Uterus (tissue), 4 donors: ENCODE results near the gene FILIP1L. TPM values are rescaled to one million over a fixed set of nuclear protein-coding genes. Genes with fewer than 3 reads are reported as not detected.

Experiments used
- DNase-seq, 2 donors: peaks; one replicate each; pipeline ENCODE4 v3.0.0-alpha.2; 2019 to 2020
- H3K27ac ChIP-seq, 2 donors: fragments of 200-600 bp; sonication (generic); 1 replicate in 1 of 2; 2 replicates in 1 of 2; pipeline ENCODE4 v1.5.1; 2016 to 2018
- H3K27me3 ChIP-seq, 2 donors: fragments of 200-600 bp; sonication (generic); one replicate each; pipeline ENCODE4 v1.5.1; 2018 to 2019; ENCODE audit warnings: control low read depth in 1 of 2
- H3K36me3 ChIP-seq, 2 donors: fragments of 200-600 bp; sonication (generic); one replicate each; pipeline ENCODE4 v1.5.1; 2019; ENCODE audit warnings: control low read depth in 1 of 2
- H3K4me1 ChIP-seq, 2 donors: fragments of 200-600 bp; sonication (generic); one replicate each; pipeline ENCODE4 v1.5.1; 2018 to 2019; ENCODE audit warnings: control low read depth in 1 of 2
- H3K4me3 ChIP-seq, 2 donors: fragments of 200-600 bp; sonication (generic); 1 replicate in 1 of 2; 2 replicates in 1 of 2; pipeline ENCODE4 v1.5.1; 2018 to 2019; ENCODE audit warnings: mild to moderate bottlenecking in 1 of 2
- H3K9me3 ChIP-seq, 2 donors: fragments of 200-600 bp; sonication (generic); one replicate each; pipeline ENCODE4 v1.5.1; 2019; ENCODE audit warnings: control low read depth in 1 of 2
- CTCF ChIP-seq, 4 experiments: fragments of 200-600 bp in 2 of 4; fragments of 450-650 bp in 2 of 4; sonication (generic) in 2 of 4; IDR thresholded peaks; one replicate each; pipeline ENCODE4 v1.5.1; 2016 to 2019; ENCODE audit warnings: antibody characterized with exemption in 4 of 4, mild to moderate bottlenecking in 2 of 4, moderate library complexity in 1 of 4
- POLR2A ChIP-seq, 2 donors: fragments of 450-650 bp; IDR thresholded peaks; one replicate each; pipeline ENCODE4 v1.6.1; 2016; ENCODE audit warnings: antibody characterized with exemption in 2 of 2, mild to moderate bottlenecking in 1 of 2, moderate library complexity in 1 of 2
- intact Hi-C: fragments of 100-400 bp; cut with DNase I; formaldehyde crosslinking; loops from one replicate; pipeline ENCODE4 v1.15.1; 2023; ENCODE audit warnings: low total_unique reads
- total RNA-seq, 4 donors: library from RNA; depleted of rRNA in 3 of 4; stranded (reverse); fragments of >200 nt in 3 of 4; gene quantifications; one replicate each; pipeline versions ENCODE4 v1.1.0 to v1.2.4, GENCODE V29; 2014 to 2023
- donor health status: DM: yes; HTN: yes; CAD: no.

FILIP1L gene
- total RNA-seq, 4 donors from 2014 or later, result 48.5 to 99.1 (median 66.3) TPM

GRCh38 chr3:99883693-99884092 lies 230.6 kb downstream of the FILIP1L start:
- TF ChIP-seq POLR2A (IDR thresholded peaks at IDR 0.05) (no peak), CTCF (IDR thresholded peaks at IDR 0.05) (no peak)
- Histone ChIP-seq H3K4me1 (no peaks in the 10 kb centered on the region), H3K9me3 (no peaks in the 10 kb centered on the region), H3K4me3 (no peak overlapping the region), H3K36me3 (no peaks in the 10 kb centered on the region), H3K27ac (no peak overlapping the region), H3K27me3 (no peaks in the 10 kb centered on the region)
- intact Hi-C loops, result no loop called here
- DNase-seq, result no peak

GRCh38 chr3:99883138-99883461 lies 231.2 kb downstream of the FILIP1L start:
- Histone ChIP-seq H3K36me3 (no peaks in the 10 kb centered on the region), H3K4me3 (no peak overlapping the region), H3K27me3 (no peaks in the 10 kb centered on the region), H3K9me3 (no peaks in the 10 kb centered on the region), H3K4me1 (no peaks in the 10 kb centered on the region), H3K27ac (no peak overlapping the region)
- TF ChIP-seq POLR2A (IDR thresholded peaks at IDR 0.05), result no peak
- no peak for TF ChIP-seq CTCF (IDR thresholded peaks at IDR 0.05)
- DNase-seq, result no peak
- intact Hi-C loops, result no loop called here

- TF ChIP-seq CTCF (IDR thresholded peaks at IDR 0.05), result no peak
- TF ChIP-seq POLR2A (IDR thresholded peaks at IDR 0.05), result no peak
- H3K36me3 ChIP-seq, result no peaks in the 10 kb centered on the region
- no peaks in the 10 kb centered on the region for H3K27me3 ChIP-seq
- no peaks in the 10 kb centered on the region for H3K9me3 ChIP-seq
- H3K4me1 ChIP-seq, result no peaks in the 10 kb centered on the region
- DNase-seq, result no peak
- H3K27ac ChIP-seq, result peak overlapping the region; percentile 67 to 72
- no peak overlapping the region for H3K4me3 ChIP-seq
- intact Hi-C loops, result no loop called here
Measured at GRCh38 chr3:99882436-99883137, 231.7 kb downstream of the FILIP1L start.

- H3K36me3 ChIP-seq, result no peaks in the 10 kb centered on the region
- no peaks in the 10 kb centered on the region for H3K27me3 ChIP-seq
- H3K27ac ChIP-seq, result peak overlapping the region; percentile 67 to 72
- TF ChIP-seq CTCF (IDR thresholded peaks at IDR 0.05) (no peak), POLR2A (IDR thresholded peaks at IDR 0.05) (no peak)
- H3K4me1 ChIP-seq, result no peaks in the 10 kb centered on the region
- H3K4me3 ChIP-seq, result no peak overlapping the region
- H3K9me3 ChIP-seq, result no peaks in the 10 kb centered on the region
- DNase-seq, result no peak
- intact Hi-C loops, result no loop called here
Measured at GRCh38 chr3:99881121-99881524, 233.2 kb downstream of the FILIP1L start.

GRCh38 chr3:99879275-99879674 lies 235.0 kb downstream of the FILIP1L start:
- H3K27me3 ChIP-seq, result no peaks in the 10 kb centered on the region
- H3K4me3 ChIP-seq, result no peak overlapping the region
- no peak for DNase-seq
- intact Hi-C loops, result no loop called here
- H3K9me3 ChIP-seq, result no peaks in the 10 kb centered on the region
- no peak for TF ChIP-seq CTCF (IDR thresholded peaks at IDR 0.05)
- no peak for TF ChIP-seq POLR2A (IDR thresholded peaks at IDR 0.05)
- H3K4me1 ChIP-seq, result no peaks in the 10 kb centered on the region
- H3K36me3 ChIP-seq, result no peaks in the 10 kb centered on the region
- peak overlapping the region; percentile 95 to 98 for H3K27ac ChIP-seq
